RWPE1 (cell line): ENCODE results near the gene CNIH3.
A peak's percentile ranks its signal among the peaks of the same experiment; 100 is the strongest.

Experiments
- CTCF ChIA-PET: fragments of 350-600 bp; sonication (Branson Sonifier 250); formaldehyde crosslinking; extraction: SDS; loops from one replicate; lab custom pipeline; 2021; lab: Yijun Ruan, JAX
- POLR2A ChIA-PET: fragments of 400-600 bp; formaldehyde crosslinking; extraction: SDS; loops from one replicate; lab custom pipeline; 2020; ENCODE audit warnings: antibody characterized with exemption; ENCODE audit not compliant: low non-redundant PET; lab: Yijun Ruan, JAX
- DNase-seq: peaks from one replicate; pipeline ENCODE4 v3.0.0; 2012; ENCODE audit warnings: low spot score
- H3K27ac ChIP-seq: fragments of 450-650 bp; 2 replicates; pipeline ENCODE4 v1.5.1; 2017
- CTCF ChIP-seq: fragments of 450-650 bp; conservative IDR thresholded peaks from 2 replicates; pipeline ENCODE4 v1.5.1; 2017; ENCODE audit warnings: low read depth, mild to moderate bottlenecking

CNIH3 gene

GRCh38 chr1:224637515-224637914, 21.4 kb downstream of the CNIH3 start:
- no peak for TF ChIP-seq CTCF
- DNase-seq, result no peak
- H3K27ac ChIP-seq, result no peak overlapping the region
- CTCF ChIA-PET, result no interaction called here
- POLR2A ChIA-PET, result no interaction called here

DNA sequence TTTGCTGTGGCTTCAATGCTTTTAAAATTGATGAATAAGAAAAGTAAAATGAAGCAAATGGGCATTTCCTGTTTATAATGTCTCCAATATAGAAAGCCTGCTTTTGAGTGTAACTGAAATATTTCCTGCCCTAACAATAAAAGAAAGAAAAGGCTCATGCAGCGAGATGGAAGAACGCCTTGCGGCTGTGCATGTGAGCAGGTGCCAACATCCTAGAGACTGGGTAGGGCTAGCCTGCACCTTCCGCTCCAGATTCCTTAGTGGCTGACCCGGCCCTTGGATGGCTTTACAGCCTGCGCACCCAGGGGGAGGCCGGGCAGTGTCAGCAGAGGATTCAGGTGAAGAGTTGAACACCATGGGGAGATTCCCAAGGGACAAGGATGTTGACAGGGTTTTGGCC, 21.8 kb downstream of the CNIH3 start:
- DNase-seq, result no peak
- TF ChIP-seq CTCF, result no peak
- ChIA-PET CTCF (no interaction called here), POLR2A (no interaction called here)
- H3K27ac ChIP-seq, result no peak overlapping the region

DNA sequence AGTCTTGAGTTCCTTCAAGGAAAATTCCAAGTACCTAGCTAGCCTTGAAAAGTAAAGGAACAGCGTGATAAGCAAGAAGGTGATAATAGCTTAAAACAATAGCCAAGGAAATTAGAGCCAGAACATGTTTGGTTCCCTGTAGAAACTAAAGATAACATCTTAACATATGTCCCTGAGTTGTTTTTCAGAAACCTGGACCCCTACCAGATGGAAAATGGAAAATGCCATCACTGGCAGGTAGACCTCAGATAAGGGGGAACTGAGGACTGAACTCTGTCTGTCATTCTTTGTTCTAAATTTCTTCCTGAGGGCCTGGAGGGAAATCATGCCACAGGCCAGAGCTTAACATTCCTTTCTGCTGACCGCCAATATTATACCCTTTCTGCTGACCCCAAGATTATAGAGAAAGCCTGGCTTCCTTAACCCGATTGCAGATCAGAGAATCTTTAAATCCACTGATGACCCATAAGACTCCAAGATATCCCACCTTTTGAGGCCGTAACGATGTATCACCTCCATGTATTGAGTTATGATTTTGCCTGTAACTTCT, 23.4 kb downstream of the CNIH3 start:
- TF ChIP-seq CTCF, result no peak
- DNase-seq, result no peak
- POLR2A ChIA-PET, result no interaction called here
- H3K27ac ChIP-seq, result no peak overlapping the region
- CTCF ChIA-PET, result no interaction called here

- no peak for TF ChIP-seq CTCF
- H3K27ac ChIP-seq, result no peak overlapping the region
- POLR2A ChIA-PET, result no interaction called here
- CTCF ChIA-PET, result no interaction called here
- no peak for DNase-seq
These were observed 23.9 kb downstream of the CNIH3 start for GRCh38 chr1:224640018-224640417.

DNA sequence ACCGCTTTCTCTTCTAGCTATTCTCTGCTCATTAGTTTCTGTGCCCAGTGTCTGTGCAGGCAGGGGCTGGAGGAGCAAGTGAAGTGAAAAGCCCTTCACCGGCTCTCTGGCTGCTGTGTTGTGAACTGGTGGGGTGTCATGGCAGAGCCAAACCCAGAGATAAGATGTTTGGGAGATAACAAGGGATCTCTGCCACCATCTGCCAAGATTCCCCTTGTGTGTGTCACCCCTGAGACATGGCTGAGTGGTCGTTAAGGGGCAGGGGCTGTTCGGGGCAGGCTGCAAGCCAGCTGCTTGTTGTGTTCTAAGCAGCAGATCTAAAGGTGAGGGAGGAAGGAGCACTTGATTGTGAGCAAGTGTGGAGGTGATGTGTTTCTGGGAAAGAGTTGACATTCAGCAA, 24.5 kb downstream of the CNIH3 start:
- H3K27ac ChIP-seq, result no peak overlapping the region
- CTCF ChIA-PET, result interaction anchor here (1.1 to 1.2 kb wide), 4 partner anchors 126 to 266 kb away, joined by 4 to 6 read pairs (median 4); no protein-coding TSS in a partner anchor
- no peak for DNase-seq
- no peak for TF ChIP-seq CTCF
- POLR2A ChIA-PET, result no interaction called here

- TF ChIP-seq CTCF, result no peak
- no peak overlapping the region for H3K27ac ChIP-seq
- DNase-seq, result peak; percentile 31
- ChIA-PET POLR2A (no interaction called here), CTCF (interaction anchor here (0.6 to 1.2 kb wide), 6 partner anchors 24 to 267 kb away, joined by 3 to 6 read pairs (median 4); no protein-coding TSS in a partner anchor)
These were observed 24.9 kb downstream of the CNIH3 start for GRCh38 chr1:224641030-224641429.
